Activated T-cell treated with anti-CD3 and anti-CD28 coated beads for 48 hours (primary cell): ENCODE data around the gene SCN3B.

Experiments
- DNase-seq: peaks from one replicate; pipeline ENCODE4 v3.0.0-alpha.2; 2020; ENCODE audit warnings: low read depth

SCN3B gene

GRCh38 chr11:123653827-123654565 lies 428 bp downstream of the SCN3B start:
- peak; percentile 12 for DNase-seq

- DNase-seq = no peak
These were observed 969 bp downstream of the SCN3B start for GRCh38 chr11:123653483-123653826.

GRCh38 chr11:123652599-123652998 lies 1.8 kb downstream of the SCN3B start:
- no peak for DNase-seq

- DNase-seq = no peak
These were observed 3.5 kb downstream of the SCN3B start for GRCh38 chr11:123650901-123651300.

GRCh38 chr11:123645286-123645975 lies 9.0 kb downstream of the SCN3B start:
- DNase-seq = no peak

GRCh38 chr11:123642435-123642834 lies 12.0 kb downstream of the SCN3B start:
- DNase-seq = no peak

GRCh38 chr11:123641495-123641840 lies 13.0 kb downstream of the SCN3B start:
- DNase-seq = no peak

GRCh38 chr11:123640677-123641494 lies 13.5 kb downstream of the SCN3B start:
- peak; percentile 51 for DNase-seq

GRCh38 chr11:123640029-123640428 lies 14.4 kb downstream of the SCN3B start:
- DNase-seq = no peak

- no peak for DNase-seq
These were observed 24.3 kb downstream of the SCN3B start for GRCh38 chr11:123630126-123630608.

GRCh38 chr11:123628936-123629683 lies 25.3 kb downstream of the SCN3B start:
- no peak for DNase-seq

- no peak for DNase-seq
These were observed 29.4 kb downstream of the SCN3B start for GRCh38 chr11:123624974-123625373.

GRCh38 chr11:123622576-123622975 lies 31.8 kb downstream of the SCN3B start:
- no peak for DNase-seq

GRCh38 chr11:123616505-123617198 lies 37.8 kb downstream of the SCN3B start:
- DNase-seq = no peak

GRCh38 chr11:123611698-123612097 lies 42.7 kb downstream of the SCN3B start:
- DNase-seq = no peak

- no peak for DNase-seq
These were observed 45.5 kb downstream of the SCN3B start for GRCh38 chr11:123608945-123609344.

- no peak for DNase-seq
These were observed 46.1 kb downstream of the SCN3B start for GRCh38 chr11:123608371-123608770.

- DNase-seq = no peak
These were observed 46.6 kb downstream of the SCN3B start for GRCh38 chr11:123607781-123608180.

- no peak for DNase-seq
These were observed 50.8 kb downstream of the SCN3B start for GRCh38 chr11:123603666-123604065.

GRCh38 chr11:123601743-123602142 lies 52.7 kb downstream of the SCN3B start:
- DNase-seq = no peak

GRCh38 chr11:123601136-123601535 lies 53.3 kb downstream of the SCN3B start:
- no peak for DNase-seq
